ENCODE data around the gene APOL2.

- no peak for TF ChIP-seq MAX (IDR thresholded peaks at IDR 0.05)
- TF ChIP-seq EZH2 (IDR thresholded peaks at IDR 0.05), result no peak
- no peak for TF ChIP-seq TCF7L2 (IDR thresholded peaks at IDR 0.05; ENCODE audit: borderline replicate concordance, extremely low read depth, insufficient read depth, insufficient read length)
These were observed 13.1 kb downstream of the APOL2 start for GRCh38 chr22:36226189-36226588.

Data from HCT116 (cell line).